ENCODE results near the gene ATP6V0E2. TPM values are rescaled to one million over a fixed set of nuclear protein-coding genes. Genes with fewer than 3 reads are reported as not detected.
"Not testable (repeated sequence)": the region's sequence is repeated elsewhere in the genome, so short reads cannot be mapped to it uniquely, and the experiment has no call there.

The ATP6V0E2 gene
- total RNA-seq, 1 donor from 2014 or later: 16.0 TPM

DNA sequence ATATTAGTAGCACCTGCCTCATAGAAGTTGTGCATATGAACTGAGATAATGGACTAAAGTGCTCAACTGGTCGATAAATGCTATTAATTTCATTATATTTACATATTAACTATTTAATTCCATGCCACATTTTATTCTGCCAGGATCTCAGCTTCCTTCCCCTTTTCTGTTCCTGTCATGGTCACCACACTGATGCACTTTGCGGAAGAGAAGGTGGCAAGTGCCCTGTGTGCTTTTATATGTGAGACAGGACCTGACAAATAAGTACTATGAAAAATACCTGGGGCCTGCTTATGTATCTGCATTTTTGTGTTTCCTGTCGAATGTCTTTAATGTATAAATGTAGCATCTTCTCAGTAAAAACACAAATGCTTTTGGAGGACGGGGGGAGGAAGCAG is 12.2 kb downstream of the ATP6V0E2 start:
- Mint-ChIP-seq H3K4me1 (ENCODE audit: low read depth, unreplicated experiment) (peaks cover 6% of the 10 kb centered on the region), H3K27ac (ENCODE audit: unreplicated experiment) (no peak overlapping the region), H3K4me3 (ENCODE audit: unreplicated experiment) (no peak overlapping the region), H3K36me3 (ENCODE audit: low read depth, unreplicated experiment) (no peaks in the 10 kb centered on the region), H3K27me3 (ENCODE audit: low read depth, unreplicated experiment) (peaks cover 5% of the 10 kb centered on the region), H3K9me3 (ENCODE audit: unreplicated experiment) (no peaks in the 10 kb centered on the region)
- Histone ChIP-seq H3K27me3 (ENCODE audit: insufficient read depth, low read length) (no peaks in the 10 kb centered on the region), H3K4me2 (ENCODE audit: low read length) (no peak overlapping the region), H3K4me3 (ENCODE audit: insufficient read depth, low read depth, low read length) (no peak overlapping the region), H3K27ac (ENCODE audit: low read depth, low read length) (no peak overlapping the region), H2AFZ (ENCODE audit: low read depth, low read length) (no peak overlapping the region), H3K4me1 (ENCODE audit: insufficient read depth, low read length) (no peaks in the 10 kb centered on the region), H3K9ac (ENCODE audit: low read length) (no peak overlapping the region), H3K36me3 (ENCODE audit: insufficient read depth, low read length) (no peaks in the 10 kb centered on the region), H3K9me3 (ENCODE audit: insufficient read depth, low read depth, low read length) (no peaks in the 10 kb centered on the region), H4K20me1 (ENCODE audit: insufficient read depth, low read length) (no peaks in the 10 kb centered on the region), H3K79me2 (ENCODE audit: insufficient read depth, low read length) (no peaks in the 10 kb centered on the region)
- TF ChIP-seq, protein P1, sequence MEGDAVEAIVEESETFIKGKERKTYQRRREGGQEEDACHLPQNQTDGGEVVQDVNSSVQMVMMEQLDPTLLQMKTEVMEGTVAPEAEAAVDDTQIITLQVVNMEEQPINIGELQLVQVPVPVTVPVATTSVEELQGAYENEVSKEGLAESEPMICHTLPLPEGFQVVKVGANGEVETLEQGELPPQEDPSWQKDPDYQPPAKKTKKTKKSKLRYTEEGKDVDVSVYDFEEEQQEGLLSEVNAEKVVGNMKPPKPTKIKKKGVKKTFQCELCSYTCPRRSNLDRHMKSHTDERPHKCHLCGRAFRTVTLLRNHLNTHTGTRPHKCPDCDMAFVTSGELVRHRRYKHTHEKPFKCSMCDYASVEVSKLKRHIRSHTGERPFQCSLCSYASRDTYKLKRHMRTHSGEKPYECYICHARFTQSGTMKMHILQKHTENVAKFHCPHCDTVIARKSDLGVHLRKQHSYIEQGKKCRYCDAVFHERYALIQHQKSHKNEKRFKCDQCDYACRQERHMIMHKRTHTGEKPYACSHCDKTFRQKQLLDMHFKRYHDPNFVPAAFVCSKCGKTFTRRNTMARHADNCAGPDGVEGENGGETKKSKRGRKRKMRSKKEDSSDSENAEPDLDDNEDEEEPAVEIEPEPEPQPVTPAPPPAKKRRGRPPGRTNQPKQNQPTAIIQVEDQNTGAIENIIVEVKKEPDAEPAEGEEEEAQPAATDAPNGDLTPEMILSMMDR (IDR thresholded peaks at IDR 0.05; ENCODE audit: insufficient read depth, low read depth, low read length): no peak
- TF ChIP-seq EZH2 (IDR thresholded peaks at IDR 0.05; ENCODE audit: insufficient read depth, low read length): no peak
- no peak for DNase-seq (ENCODE audit: low read depth)
- FAIRE-seq: no peak

GRCh38 chr7:149887311-149887710 is 13.5 kb downstream of the ATP6V0E2 start:
- Histone ChIP-seq H3K4me3 (ENCODE audit: insufficient read depth, low read depth, low read length) (no peak overlapping the region), H2AFZ (ENCODE audit: low read depth, low read length) (no peak overlapping the region), H3K9me3 (ENCODE audit: insufficient read depth, low read depth, low read length) (no peaks in the 10 kb centered on the region), H3K79me2 (ENCODE audit: insufficient read depth, low read length) (no peaks in the 10 kb centered on the region), H3K4me2 (ENCODE audit: low read length) (no peak overlapping the region), H3K27me3 (ENCODE audit: insufficient read depth, low read length) (no peaks in the 10 kb centered on the region), H3K27ac (ENCODE audit: low read depth, low read length) (no peak overlapping the region), H4K20me1 (ENCODE audit: insufficient read depth, low read length) (no peaks in the 10 kb centered on the region), H3K4me1 (ENCODE audit: insufficient read depth, low read length) (no peaks in the 10 kb centered on the region), H3K9ac (ENCODE audit: low read length) (no peak overlapping the region), H3K36me3 (ENCODE audit: insufficient read depth, low read length) (no peaks in the 10 kb centered on the region)
- FAIRE-seq: no peak
- TF ChIP-seq EZH2 (IDR thresholded peaks at IDR 0.05; ENCODE audit: insufficient read depth, low read length): no peak
- TF ChIP-seq, protein P1 (IDR thresholded peaks at IDR 0.05; ENCODE audit: insufficient read depth, low read depth, low read length): no peak
- no peak overlapping the region for H3K27ac Mint-ChIP-seq (ENCODE audit: unreplicated experiment)
- H3K9me3 Mint-ChIP-seq (ENCODE audit: unreplicated experiment): no peaks in the 10 kb centered on the region
- H3K4me3 Mint-ChIP-seq (ENCODE audit: unreplicated experiment): no peak overlapping the region
- DNase-seq (ENCODE audit: low read depth): no peak
- H3K27me3 Mint-ChIP-seq (ENCODE audit: low read depth, unreplicated experiment): peaks cover 5% of the 10 kb centered on the region
- no peaks in the 10 kb centered on the region for H3K36me3 Mint-ChIP-seq (ENCODE audit: low read depth, unreplicated experiment)
- H3K4me1 Mint-ChIP-seq (ENCODE audit: low read depth, unreplicated experiment): peaks cover 6% of the 10 kb centered on the region

GRCh38 chr7:149890715-149891114 is 16.9 kb downstream of the ATP6V0E2 start:
- H3K4me2 ChIP-seq (ENCODE audit: low read length); H3K27me3 ChIP-seq (ENCODE audit: insufficient read depth, low read length); H4K20me1 ChIP-seq (ENCODE audit: insufficient read depth, low read length); H3K27me3 Mint-ChIP-seq (ENCODE audit: low read depth, unreplicated experiment); H3K36me3 Mint-ChIP-seq (ENCODE audit: low read depth, unreplicated experiment); H3K36me3 ChIP-seq (ENCODE audit: insufficient read depth, low read length); H3K79me2 ChIP-seq (ENCODE audit: insufficient read depth, low read length); DNase-seq (ENCODE audit: low read depth); H3K27ac ChIP-seq (ENCODE audit: low read depth, low read length); H3K4me3 Mint-ChIP-seq (ENCODE audit: unreplicated experiment); H3K4me1 ChIP-seq (ENCODE audit: insufficient read depth, low read length); H2AFZ ChIP-seq (ENCODE audit: low read depth, low read length); H3K27ac Mint-ChIP-seq (ENCODE audit: unreplicated experiment); H3K9ac ChIP-seq (ENCODE audit: low read length); H3K4me3 ChIP-seq (ENCODE audit: insufficient read depth, low read depth, low read length); H3K9me3 ChIP-seq (ENCODE audit: insufficient read depth, low read depth, low read length); FAIRE-seq; H3K4me1 Mint-ChIP-seq (ENCODE audit: low read depth, unreplicated experiment); H3K9me3 Mint-ChIP-seq (ENCODE audit: unreplicated experiment): not testable (repeated sequence)

GRCh38 chr7:149894957-149895356 is 21.2 kb downstream of the ATP6V0E2 start:
- H3K27ac ChIP-seq (ENCODE audit: low read depth, low read length); H3K4me2 ChIP-seq (ENCODE audit: low read length); H3K27me3 Mint-ChIP-seq (ENCODE audit: low read depth, unreplicated experiment); H3K4me1 ChIP-seq (ENCODE audit: insufficient read depth, low read length); H3K4me3 ChIP-seq (ENCODE audit: insufficient read depth, low read depth, low read length); H3K4me3 Mint-ChIP-seq (ENCODE audit: unreplicated experiment); H3K4me1 Mint-ChIP-seq (ENCODE audit: low read depth, unreplicated experiment); H2AFZ ChIP-seq (ENCODE audit: low read depth, low read length); H3K9me3 ChIP-seq (ENCODE audit: insufficient read depth, low read depth, low read length); H3K36me3 Mint-ChIP-seq (ENCODE audit: low read depth, unreplicated experiment); H3K36me3 ChIP-seq (ENCODE audit: insufficient read depth, low read length); H3K27ac Mint-ChIP-seq (ENCODE audit: unreplicated experiment); H4K20me1 ChIP-seq (ENCODE audit: insufficient read depth, low read length); H3K79me2 ChIP-seq (ENCODE audit: insufficient read depth, low read length); DNase-seq (ENCODE audit: low read depth); H3K27me3 ChIP-seq (ENCODE audit: insufficient read depth, low read length); H3K9ac ChIP-seq (ENCODE audit: low read length); H3K9me3 Mint-ChIP-seq (ENCODE audit: unreplicated experiment): not testable (repeated sequence)
- FAIRE-seq: peak; percentile 13

- H3K4me1 ChIP-seq (ENCODE audit: insufficient read depth, low read length); H3K79me2 ChIP-seq (ENCODE audit: insufficient read depth, low read length); H2AFZ ChIP-seq (ENCODE audit: low read depth, low read length); H3K9me3 ChIP-seq (ENCODE audit: insufficient read depth, low read depth, low read length); H3K9ac ChIP-seq (ENCODE audit: low read length); FAIRE-seq; H3K27ac Mint-ChIP-seq (ENCODE audit: unreplicated experiment); H3K4me3 ChIP-seq (ENCODE audit: insufficient read depth, low read depth, low read length); H3K36me3 ChIP-seq (ENCODE audit: insufficient read depth, low read length); H3K4me2 ChIP-seq (ENCODE audit: low read length); H3K4me3 Mint-ChIP-seq (ENCODE audit: unreplicated experiment); H3K27me3 ChIP-seq (ENCODE audit: insufficient read depth, low read length); H3K36me3 Mint-ChIP-seq (ENCODE audit: low read depth, unreplicated experiment); H3K9me3 Mint-ChIP-seq (ENCODE audit: unreplicated experiment); H3K27ac ChIP-seq (ENCODE audit: low read depth, low read length); H4K20me1 ChIP-seq (ENCODE audit: insufficient read depth, low read length); H3K27me3 Mint-ChIP-seq (ENCODE audit: low read depth, unreplicated experiment); H3K4me1 Mint-ChIP-seq (ENCODE audit: low read depth, unreplicated experiment); DNase-seq (ENCODE audit: low read depth): not testable (repeated sequence)
Observed at GRCh38 chr7:149907776-149908376, 34.1 kb downstream of the ATP6V0E2 start.

Data from astrocyte (in vitro differentiated cells and primary cell).